Type B pancreatic cell (in vitro differentiated cells): ENCODE data around the gene ASCC3. TPM values are rescaled to one million over a fixed set of nuclear protein-coding genes. Genes with fewer than 3 reads are reported as not detected.

Source experiments
- DNase-seq: peaks from one replicate; pipeline ENCODE4 v3.0.0; 2021; ENCODE audit warnings: mixed read lengths; ENCODE audit not compliant: unreplicated experiment; ENCODE audit errors: extremely low spot score
- H3K27ac Mint-ChIP-seq: 2 replicates; pipeline ENCODE4 v1.8.0; 2021; ENCODE audit warnings: mild to moderate bottlenecking, mixed read lengths
- H3K27me3 Mint-ChIP-seq: 2 replicates; pipeline ENCODE4 v1.8.0; 2021; ENCODE audit warnings: mixed read lengths
- H3K36me3 Mint-ChIP-seq: 2 replicates; pipeline ENCODE4 v1.8.0; 2021; ENCODE audit warnings: mixed read lengths
- H3K4me1 Mint-ChIP-seq: one replicate; pipeline ENCODE4 v1.8.0; 2021; ENCODE audit warnings: mixed read lengths; ENCODE audit not compliant: unreplicated experiment
- H3K4me3 Mint-ChIP-seq: 2 replicates; pipeline ENCODE4 v1.8.0; 2021; ENCODE audit warnings: mild to moderate bottlenecking, mixed read lengths
- H3K9me3 Mint-ChIP-seq: 2 replicates; pipeline ENCODE4 v1.8.0; 2021; ENCODE audit warnings: mixed read lengths
- total RNA-seq: library from RNA; stranded (reverse); gene quantifications from 2 replicates; pipeline ENCODE4 v1.2.1, GENCODE V29; 2021; ENCODE audit warnings: low replicate concordance
- TF ChIP-seq, protein P1 (sequence below): fragments of 200-600 bp; sonication (generic); conservative IDR thresholded peaks from 2 replicates; pipeline ENCODE4 v1.5.0; 2021; ENCODE audit warnings: antibody characterized with exemption, mild to moderate bottlenecking

The ASCC3 gene
- total RNA-seq, 1 donor from 2014 or later = 51.2 TPM

DNA sequence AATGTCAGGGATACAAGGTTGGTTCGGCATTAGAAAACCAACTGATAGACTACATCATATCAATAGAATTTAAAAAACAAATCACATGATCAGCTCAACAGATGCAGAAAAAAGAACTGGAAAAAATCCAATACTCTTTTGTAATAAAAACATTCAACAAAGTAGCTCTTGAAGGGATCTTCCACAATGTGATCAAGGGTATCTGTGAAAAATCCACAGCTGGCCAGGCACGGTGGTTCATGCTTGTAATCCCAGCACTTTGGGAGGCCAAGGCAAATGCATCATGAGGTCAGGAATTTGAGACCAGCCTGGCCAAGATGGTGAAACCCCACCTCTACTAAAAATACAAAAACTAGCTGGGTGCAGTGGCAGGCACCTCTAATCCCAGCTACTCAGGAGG, 63.1 kb downstream of the ASCC3 start:
- Mint-ChIP-seq H3K4me3 (no peak overlapping the region), H3K9me3 (no peaks in the 10 kb centered on the region), H3K36me3 (peaks cover 28% of the 10 kb centered on the region), H3K4me1 (no peaks in the 10 kb centered on the region), H3K27me3 (no peaks in the 10 kb centered on the region), H3K27ac (no peak overlapping the region)
- DNase-seq = no peak
- TF ChIP-seq, protein P1, sequence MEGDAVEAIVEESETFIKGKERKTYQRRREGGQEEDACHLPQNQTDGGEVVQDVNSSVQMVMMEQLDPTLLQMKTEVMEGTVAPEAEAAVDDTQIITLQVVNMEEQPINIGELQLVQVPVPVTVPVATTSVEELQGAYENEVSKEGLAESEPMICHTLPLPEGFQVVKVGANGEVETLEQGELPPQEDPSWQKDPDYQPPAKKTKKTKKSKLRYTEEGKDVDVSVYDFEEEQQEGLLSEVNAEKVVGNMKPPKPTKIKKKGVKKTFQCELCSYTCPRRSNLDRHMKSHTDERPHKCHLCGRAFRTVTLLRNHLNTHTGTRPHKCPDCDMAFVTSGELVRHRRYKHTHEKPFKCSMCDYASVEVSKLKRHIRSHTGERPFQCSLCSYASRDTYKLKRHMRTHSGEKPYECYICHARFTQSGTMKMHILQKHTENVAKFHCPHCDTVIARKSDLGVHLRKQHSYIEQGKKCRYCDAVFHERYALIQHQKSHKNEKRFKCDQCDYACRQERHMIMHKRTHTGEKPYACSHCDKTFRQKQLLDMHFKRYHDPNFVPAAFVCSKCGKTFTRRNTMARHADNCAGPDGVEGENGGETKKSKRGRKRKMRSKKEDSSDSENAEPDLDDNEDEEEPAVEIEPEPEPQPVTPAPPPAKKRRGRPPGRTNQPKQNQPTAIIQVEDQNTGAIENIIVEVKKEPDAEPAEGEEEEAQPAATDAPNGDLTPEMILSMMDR = no peak

DNA sequence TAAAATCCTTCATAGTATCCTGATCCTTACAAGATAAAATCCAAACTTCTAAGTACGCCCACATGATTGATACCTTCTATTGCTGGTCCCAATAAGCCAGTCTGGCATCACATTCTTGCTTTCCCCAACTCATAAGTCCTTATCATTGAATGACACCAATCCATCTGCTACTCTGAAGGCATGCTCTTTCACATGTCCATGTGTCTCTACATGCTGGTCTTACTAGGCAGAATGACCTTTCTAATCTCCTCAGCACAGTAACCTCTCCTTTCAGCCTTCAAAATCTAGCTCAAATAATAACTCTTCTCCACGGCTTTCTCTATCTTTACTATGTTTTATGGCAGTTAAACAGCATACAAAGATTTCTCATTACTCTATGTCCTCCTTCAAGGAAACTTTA, 71.1 kb downstream of the ASCC3 start:
- no peaks in the 10 kb centered on the region for H3K9me3 Mint-ChIP-seq
- H3K4me3 Mint-ChIP-seq = no peak overlapping the region
- TF ChIP-seq, protein P1 = no peak
- H3K36me3 Mint-ChIP-seq = peaks cover 14% of the 10 kb centered on the region
- no peaks in the 10 kb centered on the region for H3K27me3 Mint-ChIP-seq
- no peak overlapping the region for H3K27ac Mint-ChIP-seq
- no peaks in the 10 kb centered on the region for H3K4me1 Mint-ChIP-seq
- no peak for DNase-seq

GRCh38 chr6:100809346-100809745, 71.8 kb downstream of the ASCC3 start:
- Mint-ChIP-seq H3K36me3 (peaks cover 21% of the 10 kb centered on the region), H3K9me3 (no peaks in the 10 kb centered on the region), H3K27ac (no peak overlapping the region), H3K27me3 (no peaks in the 10 kb centered on the region), H3K4me1 (no peaks in the 10 kb centered on the region), H3K4me3 (no peak overlapping the region)
- TF ChIP-seq, protein P1 = no peak
- DNase-seq = no peak

GRCh38 chr6:100808638-100809275, 72.4 kb downstream of the ASCC3 start:
- no peaks in the 10 kb centered on the region for H3K9me3 Mint-ChIP-seq
- TF ChIP-seq, protein P1 = no peak
- H3K27me3 Mint-ChIP-seq = no peaks in the 10 kb centered on the region
- no peak overlapping the region for H3K4me3 Mint-ChIP-seq
- H3K4me1 Mint-ChIP-seq = no peaks in the 10 kb centered on the region
- peaks cover 18% of the 10 kb centered on the region for H3K36me3 Mint-ChIP-seq
- DNase-seq = no peak
- H3K27ac Mint-ChIP-seq = no peak overlapping the region

DNA sequence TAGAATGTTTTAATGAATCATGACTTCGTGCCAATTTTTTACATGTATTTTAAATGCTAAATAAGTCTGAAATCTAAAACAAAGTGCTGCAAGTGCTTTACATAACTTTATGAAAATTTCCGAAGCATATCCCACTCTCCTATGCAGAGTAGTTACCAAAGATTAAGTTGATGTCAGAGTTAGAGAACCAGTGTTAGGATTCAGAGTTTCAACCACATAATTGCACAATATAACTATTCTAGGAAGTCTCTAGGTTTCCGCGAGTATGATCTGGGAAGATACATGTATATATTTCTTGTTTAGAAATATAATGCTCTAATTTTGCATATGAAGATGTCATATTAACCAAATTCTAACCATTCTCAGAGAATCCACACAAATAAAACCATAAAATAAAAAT, 74.8 kb downstream of the ASCC3 start:
- Mint-ChIP-seq H3K4me1 (no peaks in the 10 kb centered on the region), H3K9me3 (no peaks in the 10 kb centered on the region), H3K36me3 (peaks cover 12% of the 10 kb centered on the region), H3K4me3 (no peak overlapping the region), H3K27ac (no peak overlapping the region), H3K27me3 (no peaks in the 10 kb centered on the region)
- TF ChIP-seq, protein P1 = no peak
- no peak for DNase-seq
